Loucy (cell line): ENCODE measurements around the gene PRR12.
"Not testable (repeated sequence)": the region's sequence is repeated elsewhere in the genome, so short reads cannot be mapped to it uniquely, and the experiment has no call there.

Experiments
- H2AFZ ChIP-seq: fragments of 200-600 bp; sonication (generic); 2 replicates; pipeline ENCODE4 v1.6.0; 2016; ENCODE audit warnings: antibody characterized with exemption, mild to moderate bottlenecking, low read length, moderate library complexity
- H3F3A ChIP-seq: fragments of 200-600 bp; 2 replicates; pipeline ENCODE4 v1.6.0; 2016; ENCODE audit warnings: antibody characterized with exemption, low read depth, mild to moderate bottlenecking
- H3K27me3 ChIP-seq: fragments of 200-600 bp; sonication (generic); 2 replicates; pipeline ENCODE4 v1.6.1; 2014; ENCODE audit warnings: low read length, mild to moderate bottlenecking; ENCODE audit not compliant: insufficient read depth, poor library complexity, severe bottlenecking
- H3K36me3 ChIP-seq: fragments of 200-600 bp; sonication (generic); 2 replicates; pipeline ENCODE4 v1.6.1; 2016; ENCODE audit warnings: low read length; ENCODE audit not compliant: insufficient read depth
- H3K4me1 ChIP-seq: fragments of 200-600 bp; sonication (generic); 2 replicates; pipeline ENCODE4 v1.5.1; 2014; ENCODE audit warnings: low read length, mild to moderate bottlenecking; ENCODE audit not compliant: insufficient read depth, poor library complexity, severe bottlenecking
- H3K4me2 ChIP-seq: fragments of 200-600 bp; sonication (generic); 2 replicates; pipeline ENCODE4 v1.6.0; 2014; ENCODE audit warnings: antibody characterized with exemption, low read length, low read depth, mild to moderate bottlenecking; ENCODE audit not compliant: poor library complexity, severe bottlenecking
- H3K4me3 ChIP-seq: fragments of 200-600 bp; sonication (generic); 2 replicates; pipeline ENCODE4 v1.5.1; 2014; ENCODE audit warnings: low read length, mild to moderate bottlenecking, mixed read lengths; ENCODE audit not compliant: poor library complexity, severe bottlenecking
- H3K79me2 ChIP-seq: fragments of 200-600 bp; sonication (generic); 2 replicates; pipeline ENCODE4 v1.6.1; 2014; ENCODE audit warnings: low read length; ENCODE audit not compliant: insufficient read depth
- H3K9ac ChIP-seq: fragments of 200-600 bp; sonication (generic); 2 replicates; pipeline ENCODE4 v1.6.0; 2014; ENCODE audit warnings: mild to moderate bottlenecking, low read depth, low read length, moderate library complexity; ENCODE audit not compliant: poor library complexity, severe bottlenecking
- H3K9me2 ChIP-seq: fragments of 200-600 bp; sonication (generic); replicated peaks from 2 replicates; pipeline ENCODE4 v1.6.1; 2016; ENCODE audit warnings: low read depth, low read length, mixed read lengths
- H3K9me3 ChIP-seq: fragments of 200-600 bp; sonication (generic); 2 replicates; pipeline ENCODE4 v1.6.1; 2014; ENCODE audit warnings: mild to moderate bottlenecking, antibody characterized with exemption, low read length, low read depth; ENCODE audit not compliant: insufficient read depth
- H4K20me1 ChIP-seq: fragments of 200-600 bp; sonication (generic); 2 replicates; pipeline ENCODE4 v1.6.0; 2014; ENCODE audit warnings: antibody characterized with exemption, low read length, mild to moderate bottlenecking; ENCODE audit not compliant: insufficient read depth, poor library complexity, severe bottlenecking
- EZH2phosphoT487 ChIP-seq: fragments of 200-600 bp; IDR thresholded peaks from 2 replicates; pipeline ENCODE4 v1.6.1; 2018; ENCODE audit warnings: antibody characterized with exemption, mild to moderate bottlenecking, moderate library complexity, borderline replicate concordance
- TF ChIP-seq, protein P1 (sequence below): fragments of 200-600 bp; sonication (generic); conservative IDR thresholded peaks from 2 replicates; pipeline ENCODE4 v1.5.1; 2014; ENCODE audit warnings: mild to moderate bottlenecking, antibody characterized with exemption, low read length

Gene PRR12

DNA sequence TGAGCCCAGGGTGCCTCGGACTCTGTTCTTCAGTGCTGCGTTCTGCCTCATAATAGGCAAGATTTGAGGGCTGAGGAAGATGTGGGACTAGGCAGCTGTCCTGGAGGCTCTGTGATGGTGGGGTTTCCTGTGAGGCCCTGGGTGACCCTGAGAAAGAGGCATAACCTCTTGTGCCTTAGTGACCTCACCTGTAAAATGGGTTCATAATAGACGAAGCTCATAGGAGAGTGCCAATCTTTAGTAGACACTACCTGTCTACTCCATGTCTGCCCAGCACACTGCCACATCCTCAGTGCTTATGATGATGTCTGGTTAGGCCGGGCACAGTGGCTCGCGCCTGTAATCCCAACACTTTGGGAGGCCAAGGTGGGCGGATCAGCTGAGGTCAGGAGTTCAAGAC is 25.6 kb downstream of the PRR12 start:
- Histone ChIP-seq H4K20me1 (peaks cover 13% of the 10 kb centered on the region), H3K79me2 (peaks cover 20% of the 10 kb centered on the region; the same call in 1 of the 2 replicates), H3K36me3 (peaks cover 69% of the 10 kb centered on the region)

DNA sequence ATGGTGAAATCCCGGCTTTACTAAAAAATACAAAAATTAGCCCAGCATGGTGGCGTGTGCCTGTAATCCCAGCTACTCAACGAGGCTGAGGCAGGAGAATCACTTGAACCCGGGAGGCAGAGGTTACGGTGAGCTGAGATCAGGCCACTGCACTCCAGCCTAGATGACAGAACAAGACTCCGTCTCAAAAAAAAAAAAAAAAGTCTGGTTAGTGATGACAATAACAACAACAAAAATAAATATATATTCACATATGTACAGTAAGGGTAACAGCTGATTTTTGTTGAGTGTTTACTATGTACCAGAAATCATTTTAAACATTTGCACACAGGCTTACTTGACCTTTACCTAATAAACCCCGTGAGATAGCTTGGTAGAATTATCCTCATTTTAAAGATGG is 26.0 kb downstream of the PRR12 start:
- Histone ChIP-seq H3K4me2 (no peak overlapping the region), H3K9me3 (no peaks in the 10 kb centered on the region), H4K20me1 (peaks cover 13% of the 10 kb centered on the region), H2AFZ (no peak overlapping the region), H3K79me2 (peaks cover 20% of the 10 kb centered on the region; the same call in 1 of the 2 replicates), H3K36me3 (peaks cover 74% of the 10 kb centered on the region), H3F3A (no peaks in the 10 kb centered on the region), H3K4me1 (no peaks in the 10 kb centered on the region), H3K9ac (no peak overlapping the region), H3K4me3 (no peak overlapping the region), H3K27me3 (no peaks in the 10 kb centered on the region), H3K9me2 (no peaks in the 10 kb centered on the region)
- no peak for TF ChIP-seq EZH2phosphoT487
- TF ChIP-seq, protein P1, sequence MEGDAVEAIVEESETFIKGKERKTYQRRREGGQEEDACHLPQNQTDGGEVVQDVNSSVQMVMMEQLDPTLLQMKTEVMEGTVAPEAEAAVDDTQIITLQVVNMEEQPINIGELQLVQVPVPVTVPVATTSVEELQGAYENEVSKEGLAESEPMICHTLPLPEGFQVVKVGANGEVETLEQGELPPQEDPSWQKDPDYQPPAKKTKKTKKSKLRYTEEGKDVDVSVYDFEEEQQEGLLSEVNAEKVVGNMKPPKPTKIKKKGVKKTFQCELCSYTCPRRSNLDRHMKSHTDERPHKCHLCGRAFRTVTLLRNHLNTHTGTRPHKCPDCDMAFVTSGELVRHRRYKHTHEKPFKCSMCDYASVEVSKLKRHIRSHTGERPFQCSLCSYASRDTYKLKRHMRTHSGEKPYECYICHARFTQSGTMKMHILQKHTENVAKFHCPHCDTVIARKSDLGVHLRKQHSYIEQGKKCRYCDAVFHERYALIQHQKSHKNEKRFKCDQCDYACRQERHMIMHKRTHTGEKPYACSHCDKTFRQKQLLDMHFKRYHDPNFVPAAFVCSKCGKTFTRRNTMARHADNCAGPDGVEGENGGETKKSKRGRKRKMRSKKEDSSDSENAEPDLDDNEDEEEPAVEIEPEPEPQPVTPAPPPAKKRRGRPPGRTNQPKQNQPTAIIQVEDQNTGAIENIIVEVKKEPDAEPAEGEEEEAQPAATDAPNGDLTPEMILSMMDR = no peak

More for the DNA sequence above, 25.6 kb downstream of the PRR12 start:
- TF ChIP-seq, protein P1 = no peak
- no peak for TF ChIP-seq EZH2phosphoT487
- no peak overlapping the region for H3K4me2 ChIP-seq
- H3K9ac ChIP-seq = no peak overlapping the region
- H2AFZ ChIP-seq = no peak overlapping the region
- no peaks in the 10 kb centered on the region for H3K4me1 ChIP-seq
- no peaks in the 10 kb centered on the region for H3K9me3 ChIP-seq
- H3F3A ChIP-seq = no peaks in the 10 kb centered on the region
- H3K9me2 ChIP-seq = no peaks in the 10 kb centered on the region
- no peaks in the 10 kb centered on the region for H3K27me3 ChIP-seq
- no peak overlapping the region for H3K4me3 ChIP-seq

GRCh38 chr19:49617860-49618259 is 26.9 kb downstream of the PRR12 start:
- not testable (repeated sequence) for H3K4me1 ChIP-seq, H3K27me3 ChIP-seq, H3K9me3 ChIP-seq, H3K4me3 ChIP-seq, H3K4me2 ChIP-seq, H3K9me2 ChIP-seq, H2AFZ ChIP-seq, H3F3A ChIP-seq, H3K9ac ChIP-seq
- peaks cover 76% of the 10 kb centered on the region for H3K36me3 ChIP-seq
- peaks cover 11% of the 10 kb centered on the region; the same call in 1 of the 2 replicates for H3K79me2 ChIP-seq
- peaks cover 11% of the 10 kb centered on the region for H4K20me1 ChIP-seq
